Trophoblast cell (in vitro differentiated cells and primary cell): Measurements from ENCODE around the gene PSMB11.
"Not testable (repeated sequence)": the region's sequence is repeated elsewhere in the genome, so short reads cannot be mapped to it uniquely, and the experiment has no call there.

Experiments
- DNase-seq, 2 donors: peaks; one replicate each; pipeline ENCODE4 v3.0.0-alpha.2; 2016
- H2AFZ ChIP-seq: 2 replicates; pipeline ENCODE4 v1.6.1; 2013; ENCODE audit warnings: low read length, moderate library complexity, mild to moderate bottlenecking; ENCODE audit not compliant: insufficient read depth, poor library complexity
- H2AK5ac ChIP-seq: 2 replicates; pipeline ENCODE4 v1.6.1; 2013; ENCODE audit warnings: mild to moderate bottlenecking, low read length
- H2BK120ac ChIP-seq: 2 replicates; pipeline ENCODE4 v1.6.1; 2013; ENCODE audit warnings: low read length, mild to moderate bottlenecking, moderate library complexity; ENCODE audit not compliant: insufficient read depth, poor library complexity
- H2BK12ac ChIP-seq: 2 replicates; pipeline ENCODE4 v1.6.1; 2013; ENCODE audit warnings: mild to moderate bottlenecking, low read length, moderate library complexity
- H2BK5ac ChIP-seq: 2 replicates; pipeline ENCODE4 v1.6.1; 2013; ENCODE audit warnings: low read length, low read depth, moderate library complexity, mild to moderate bottlenecking; ENCODE audit not compliant: poor library complexity
- H3K14ac ChIP-seq: 2 replicates; pipeline ENCODE4 v1.6.1; 2013; ENCODE audit warnings: mild to moderate bottlenecking, low read length
- H3K18ac ChIP-seq: 2 replicates; pipeline ENCODE4 v1.6.1; 2013; ENCODE audit warnings: mild to moderate bottlenecking, low read length
- H3K23ac ChIP-seq: 2 replicates; pipeline ENCODE4 v1.6.1; 2013; ENCODE audit warnings: low read length
- H3K27ac ChIP-seq: 2 replicates; pipeline ENCODE4 v1.5.1; 2013; ENCODE audit warnings: low read depth, mild to moderate bottlenecking, inconsistent platforms, low read length, moderate library complexity
- H3K27me3 ChIP-seq: 2 replicates; pipeline ENCODE4 v1.6.1; 2013; ENCODE audit warnings: inconsistent platforms, mild to moderate bottlenecking, low read length, moderate library complexity; ENCODE audit not compliant: insufficient read depth
- H3K36me3 ChIP-seq, 2 experiments: 1 replicate in 1 of 2; 2 replicates in 1 of 2; pipeline ENCODE4 v1.6.1; 2013; ENCODE audit warnings: low read length in 2 of 2, mild to moderate bottlenecking in 2 of 2, moderate library complexity in 1 of 2; ENCODE audit not compliant: insufficient read depth in 2 of 2, control insufficient read depth in 1 of 2
- H3K4ac ChIP-seq: 2 replicates; pipeline ENCODE4 v1.6.1; 2013; ENCODE audit warnings: low read depth, mild to moderate bottlenecking, low read length, moderate library complexity
- H3K4me1 ChIP-seq, 2 experiments: 1 replicate in 1 of 2; 2 replicates in 1 of 2; pipeline ENCODE4 v1.6.1; 2013; ENCODE audit warnings: low read length in 2 of 2, mild to moderate bottlenecking in 2 of 2, moderate library complexity in 1 of 2; ENCODE audit not compliant: insufficient read depth in 2 of 2, control insufficient read depth in 1 of 2
- H3K4me2 ChIP-seq: 2 replicates; pipeline ENCODE4 v1.6.1; 2013; ENCODE audit warnings: inconsistent platforms, mild to moderate bottlenecking, low read length, moderate library complexity
- H3K4me3 ChIP-seq: 2 replicates; pipeline ENCODE4 v1.5.1; 2013; ENCODE audit warnings: mild to moderate bottlenecking, low read depth, low read length, inconsistent platforms
- H3K79me1 ChIP-seq: one replicate; pipeline ENCODE4 v1.6.1; 2013; ENCODE audit warnings: low read length
- H3K79me2 ChIP-seq: 2 replicates; pipeline ENCODE4 v1.6.1; 2013; ENCODE audit warnings: low read length, mild to moderate bottlenecking; ENCODE audit not compliant: control insufficient read depth, insufficient read depth, poor library complexity
- H3K9ac ChIP-seq: 2 replicates; pipeline ENCODE4 v1.6.1; 2013; ENCODE audit warnings: mild to moderate bottlenecking, low read length
- H3K9me3 ChIP-seq: 2 replicates; pipeline ENCODE4 v1.6.1; 2013; ENCODE audit warnings: low read depth, mild to moderate bottlenecking, control low read depth, inconsistent platforms, low read length; ENCODE audit not compliant: insufficient read depth
- H4K12ac ChIP-seq: 2 replicates; pipeline ENCODE4 v1.6.1; 2013; ENCODE audit warnings: low read depth, mild to moderate bottlenecking, low read length, moderate library complexity
- H4K8ac ChIP-seq: 2 replicates; pipeline ENCODE4 v1.6.1; 2013; ENCODE audit warnings: low read depth, mild to moderate bottlenecking, low read length, moderate library complexity
- H4K91ac ChIP-seq: one replicate; pipeline ENCODE4 v1.6.1; 2013; ENCODE audit warnings: low read depth, mild to moderate bottlenecking, low read length, moderate library complexity
- WGBS: extraction: QIAGEN DNeasy Blood & Tissue Kit; methylation state at CpG from one replicate; pipeline ENCODE4 v1.1.7; 2013; ENCODE audit warnings: missing lambda C conversion rate; ENCODE audit not compliant: insufficient read length, insufficient coverage; ENCODE audit errors: extremely low coverage; 5-methylcytosine and 5-hydroxymethylcytosine counted together

PSMB11 gene

GRCh38 chr14:23002592-23002991, 39.4 kb upstream of the PSMB11 start:
- no peak for DNase-seq
- H3K23ac ChIP-seq = no peak overlapping the region
- peaks cover 2% of the 10 kb centered on the region for H3K9me3 ChIP-seq
- H3K36me3 ChIP-seq = no peaks in the 10 kb centered on the region
- H3K27me3 ChIP-seq = no peaks in the 10 kb centered on the region
- no peak overlapping the region for H2AK5ac ChIP-seq
- H4K91ac ChIP-seq = no peak overlapping the region
- no peak overlapping the region for H3K14ac ChIP-seq
- H4K8ac ChIP-seq = no peak overlapping the region
- no peak overlapping the region for H2BK12ac ChIP-seq
- peaks cover 4% of the 10 kb centered on the region for H3K79me2 ChIP-seq
- H3K79me1 ChIP-seq = peaks cover 9% of the 10 kb centered on the region
- H3K27ac ChIP-seq = no peak overlapping the region
- H3K4me1 ChIP-seq = peaks cover 0 to 2% of the 10 kb centered on the region in 2 experiments
- no peak overlapping the region for H2BK120ac ChIP-seq
- WGBS = no CpG with 5 or more reads among the region's 3 CpGs
- H3K4me2 ChIP-seq = no peak overlapping the region
- H3K4ac ChIP-seq = no peak overlapping the region
- H3K9ac ChIP-seq = no peak overlapping the region
- H2AFZ ChIP-seq = no peak overlapping the region
- H4K12ac ChIP-seq = no peak overlapping the region
- no peak overlapping the region for H3K4me3 ChIP-seq
- no peak overlapping the region for H2BK5ac ChIP-seq
- no peak overlapping the region for H3K18ac ChIP-seq

GRCh38 chr14:23004274-23004673, 37.7 kb upstream of the PSMB11 start:
- not testable (repeated sequence) for H3K4me3 ChIP-seq, H3K36me3 ChIP-seq, H3K23ac ChIP-seq, H4K12ac ChIP-seq, H4K8ac ChIP-seq, H3K27ac ChIP-seq, H3K4ac ChIP-seq, DNase-seq, H2AFZ ChIP-seq, H4K91ac ChIP-seq, H2BK120ac ChIP-seq, H3K4me1 ChIP-seq, H3K14ac ChIP-seq, H3K4me2 ChIP-seq, H3K9ac ChIP-seq, H3K18ac ChIP-seq, H2BK5ac ChIP-seq, H3K9me3 ChIP-seq, H2BK12ac ChIP-seq, H3K27me3 ChIP-seq, H3K79me2 ChIP-seq, H2AK5ac ChIP-seq
- WGBS = no CpG with 5 or more reads among the region's 4 CpGs
- peaks cover 10% of the 10 kb centered on the region for H3K79me1 ChIP-seq

- Histone ChIP-seq H4K91ac (no peak overlapping the region), H3K27me3 (no peaks in the 10 kb centered on the region), H3K4me3 (no peak overlapping the region), H4K8ac (no peak overlapping the region), H3K4me2 (no peak overlapping the region), H3K9me3 (no peaks in the 10 kb centered on the region), H3K36me3 (no peaks in the 10 kb centered on the region), H3K4ac (no peak overlapping the region), H3K4me1 (peaks cover 0 to 2% of the 10 kb centered on the region in 2 experiments), H2BK120ac (no peak overlapping the region), H2AFZ (no peak overlapping the region), H3K27ac (no peak overlapping the region), H3K79me1 (peaks cover 15% of the 10 kb centered on the region), H3K14ac (no peak overlapping the region), H2BK12ac (no peak overlapping the region), H3K9ac (no peak overlapping the region), H3K18ac (no peak overlapping the region), H2BK5ac (no peak overlapping the region), H3K79me2 (peaks cover 4% of the 10 kb centered on the region), H2AK5ac (no peak overlapping the region), H3K23ac (no peak overlapping the region), H4K12ac (no peak overlapping the region)
- no CpG with 5 or more reads among the region's 3 CpGs for WGBS
- DNase-seq = no peak
Measured at GRCh38 chr14:23005451-23006187, 36.4 kb upstream of the PSMB11 start.

- Histone ChIP-seq H4K91ac (no peak overlapping the region), H2AFZ (no peak overlapping the region), H3K9ac (no peak overlapping the region), H4K8ac (no peak overlapping the region), H2AK5ac (no peak overlapping the region), H3K4me3 (no peak overlapping the region), H3K27me3 (no peaks in the 10 kb centered on the region), H3K9me3 (no peaks in the 10 kb centered on the region), H3K18ac (no peak overlapping the region), H2BK12ac (no peak overlapping the region), H2BK120ac (no peak overlapping the region), H2BK5ac (no peak overlapping the region), H4K12ac (no peak overlapping the region), H3K27ac (no peak overlapping the region), H3K79me2 (peaks cover 4% of the 10 kb centered on the region), H3K14ac (no peak overlapping the region), H3K4ac (no peak overlapping the region), H3K79me1 (peaks cover 15% of the 10 kb centered on the region), H3K4me2 (peak overlapping the region; percentile 85), H3K4me1 (peaks cover 0 to 2% of the 10 kb centered on the region in 2 experiments), H3K23ac (no peak overlapping the region), H3K36me3 (no peaks in the 10 kb centered on the region)
- WGBS = no CpG with 5 or more reads among the region's 5 CpGs
- no peak for DNase-seq
Measured at GRCh38 chr14:23006188-23006534, 35.9 kb upstream of the PSMB11 start.
